ENCODE measurements around the gene MET. TPM values are rescaled to one million over a fixed set of nuclear protein-coding genes. Genes with fewer than 3 reads are reported as not detected.

Gene MET
- total RNA-seq, 2 experiments from 2014 or later, result not detected

DNA sequence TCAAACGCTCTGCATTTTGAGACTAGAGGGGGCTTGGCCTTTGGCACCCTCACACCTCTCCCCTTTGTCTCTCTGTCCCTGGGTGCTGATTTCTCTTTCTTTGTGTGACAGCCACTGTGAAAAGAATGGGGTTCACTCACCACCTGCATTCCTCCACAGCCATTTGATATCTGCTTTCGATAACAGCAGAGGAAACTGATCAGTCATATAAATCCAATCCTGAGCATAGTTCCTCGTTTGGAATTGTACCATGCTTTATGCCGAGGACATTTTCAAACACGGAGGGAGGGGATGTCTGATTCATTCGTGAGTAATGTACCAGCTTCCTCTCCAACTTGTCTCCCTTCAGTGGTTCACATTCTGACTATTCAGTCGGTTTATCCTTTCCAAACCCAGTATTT is 15.8 kb downstream of the MET start:
- POLR2A ChIA-PET, result no interaction called here
- no peaks in the 10 kb centered on the region for H3K4me1 Mint-ChIP-seq (ENCODE audit: low read depth)
- ATAC-seq (no peak), DNase-seq (no peak)
- H3K4me3 Mint-ChIP-seq, result no peak overlapping the region
- no peaks in the 10 kb centered on the region for H3K36me3 Mint-ChIP-seq (ENCODE audit: low read depth)
- H3K27me3 Mint-ChIP-seq (ENCODE audit: low read depth), result peaks cover 7% of the 10 kb centered on the region
- CTCF ChIA-PET, result no interaction called here
- H3K9me3 Mint-ChIP-seq (ENCODE audit: insufficient read depth), result no peaks in the 10 kb centered on the region
- H3K27ac Mint-ChIP-seq, result no peak overlapping the region

- Mint-ChIP-seq H3K27ac (no peak overlapping the region), H3K4me3 (no peak overlapping the region), H3K4me1 (ENCODE audit: low read depth) (no peaks in the 10 kb centered on the region), H3K9me3 (ENCODE audit: insufficient read depth) (no peaks in the 10 kb centered on the region), H3K36me3 (ENCODE audit: low read depth) (no peaks in the 10 kb centered on the region), H3K27me3 (ENCODE audit: low read depth) (peaks cover 3% of the 10 kb centered on the region)
- ATAC-seq, result no peak
- CTCF ChIA-PET, result no interaction called here
- POLR2A ChIA-PET, result no interaction called here
- no peak for DNase-seq
These were observed 17.8 kb downstream of the MET start for GRCh38 chr7:116689790-116690259.

GRCh38 chr7:116691664-116692063 is 19.7 kb downstream of the MET start:
- ChIA-PET POLR2A (no interaction called here), CTCF (no interaction called here)
- Mint-ChIP-seq H3K4me1 (ENCODE audit: low read depth) (no peaks in the 10 kb centered on the region), H3K9me3 (ENCODE audit: insufficient read depth) (no peaks in the 10 kb centered on the region), H3K4me3 (no peak overlapping the region), H3K36me3 (ENCODE audit: low read depth) (no peaks in the 10 kb centered on the region), H3K27ac (no peak overlapping the region), H3K27me3 (ENCODE audit: low read depth) (peaks cover 4% of the 10 kb centered on the region)
- DNase-seq (no peak), ATAC-seq (no peak)

GRCh38 chr7:116692401-116693308 is 20.7 kb downstream of the MET start:
- H3K27me3 Mint-ChIP-seq (ENCODE audit: low read depth), result peaks cover 4% of the 10 kb centered on the region
- no peak overlapping the region for H3K4me3 Mint-ChIP-seq
- ATAC-seq (no peak), DNase-seq (no peak)
- no peaks in the 10 kb centered on the region for H3K36me3 Mint-ChIP-seq (ENCODE audit: low read depth)
- CTCF ChIA-PET, result no interaction called here
- POLR2A ChIA-PET, result no interaction called here
- no peaks in the 10 kb centered on the region for H3K4me1 Mint-ChIP-seq (ENCODE audit: low read depth)
- no peak overlapping the region for H3K27ac Mint-ChIP-seq
- no peaks in the 10 kb centered on the region for H3K9me3 Mint-ChIP-seq (ENCODE audit: insufficient read depth)

DNA sequence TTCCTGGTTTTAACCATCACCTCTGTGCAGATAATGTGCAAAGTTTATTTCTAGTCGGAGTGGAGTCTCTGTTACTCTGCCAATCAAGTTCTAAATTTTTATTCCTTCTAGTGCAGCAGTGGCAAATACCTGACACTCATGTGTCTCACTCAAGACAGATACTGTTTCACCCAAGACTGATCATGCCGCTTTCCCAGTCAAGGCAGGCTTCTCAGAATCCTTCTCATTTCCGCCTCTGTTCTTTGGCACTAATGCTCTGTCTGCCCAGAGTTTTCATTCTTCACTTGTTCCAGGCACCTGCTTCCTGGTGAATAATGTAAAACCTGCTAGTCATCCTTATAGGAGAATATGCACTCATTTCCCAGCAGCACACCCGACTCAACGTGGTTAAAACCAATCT is 24.7 kb downstream of the MET start:
- Mint-ChIP-seq H3K27me3 (ENCODE audit: low read depth) (peaks cover 9% of the 10 kb centered on the region), H3K4me3 (no peak overlapping the region), H3K4me1 (ENCODE audit: low read depth) (no peaks in the 10 kb centered on the region), H3K9me3 (ENCODE audit: insufficient read depth) (no peaks in the 10 kb centered on the region), H3K36me3 (ENCODE audit: low read depth) (no peaks in the 10 kb centered on the region), H3K27ac (no peak overlapping the region)
- DNase-seq, result no peak
- CTCF ChIA-PET, result no interaction called here
- no peak for ATAC-seq
- POLR2A ChIA-PET, result no interaction called here

DNA sequence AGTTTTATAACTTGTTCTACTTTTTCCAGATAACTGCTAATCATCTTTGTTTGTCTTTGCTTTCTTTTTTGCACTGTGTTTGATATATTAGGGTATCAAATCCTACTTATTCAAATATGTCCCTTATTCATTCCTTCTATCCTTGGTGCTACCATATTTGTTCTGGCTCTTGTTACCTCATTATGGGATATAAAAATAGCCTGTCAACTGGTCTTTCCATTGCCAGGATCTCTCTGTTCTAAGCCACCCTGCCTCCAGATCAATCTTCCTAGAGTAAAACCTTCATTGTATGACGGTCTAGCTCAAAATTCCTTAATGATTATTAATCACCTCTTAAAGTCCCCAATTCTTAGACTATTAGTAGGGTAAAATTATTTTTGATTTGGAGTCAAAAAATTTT is 25.2 kb downstream of the MET start:
- ATAC-seq, result no peak
- Mint-ChIP-seq H3K9me3 (ENCODE audit: insufficient read depth) (no peaks in the 10 kb centered on the region), H3K27me3 (ENCODE audit: low read depth) (peaks cover 9% of the 10 kb centered on the region), H3K4me3 (no peak overlapping the region), H3K27ac (no peak overlapping the region), H3K36me3 (ENCODE audit: low read depth) (no peaks in the 10 kb centered on the region), H3K4me1 (ENCODE audit: low read depth) (no peaks in the 10 kb centered on the region)
- ChIA-PET POLR2A (no interaction called here), CTCF (no interaction called here)
- no peak for DNase-seq

- no peaks in the 10 kb centered on the region for H3K36me3 Mint-ChIP-seq (ENCODE audit: low read depth)
- no peak for DNase-seq
- H3K9me3 Mint-ChIP-seq (ENCODE audit: insufficient read depth), result no peaks in the 10 kb centered on the region
- H3K27me3 Mint-ChIP-seq (ENCODE audit: low read depth), result peaks cover 10% of the 10 kb centered on the region
- ATAC-seq, result no peak
- H3K4me3 Mint-ChIP-seq, result no peak overlapping the region
- ChIA-PET POLR2A (no interaction called here), CTCF (no interaction called here)
- H3K4me1 Mint-ChIP-seq (ENCODE audit: low read depth), result no peaks in the 10 kb centered on the region
- no peak overlapping the region for H3K27ac Mint-ChIP-seq
These were observed 25.8 kb downstream of the MET start for GRCh38 chr7:116697761-116698160.

DNA sequence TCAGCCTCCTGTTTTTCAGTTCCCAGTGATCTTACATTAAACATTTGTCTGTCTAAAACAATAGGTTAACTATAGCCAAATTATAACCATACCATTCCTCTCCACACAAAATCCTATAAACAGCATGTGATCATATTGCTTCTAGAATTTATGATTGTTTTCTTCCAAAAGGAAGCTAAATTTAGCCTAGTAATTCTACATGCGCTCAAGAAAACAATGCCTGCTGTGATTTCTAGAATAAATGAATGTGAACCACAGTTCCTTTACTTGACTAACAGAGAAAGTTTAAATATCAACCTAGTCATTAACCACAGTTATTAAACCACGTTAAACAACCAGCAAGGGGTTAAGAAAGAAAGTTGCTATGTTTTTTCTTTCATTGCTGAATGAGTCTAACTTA is 26.4 kb downstream of the MET start:
- CTCF ChIA-PET, result no interaction called here
- no peak overlapping the region for H3K27ac Mint-ChIP-seq
- DNase-seq (no peak), ATAC-seq (no peak)
- H3K4me3 Mint-ChIP-seq, result no peak overlapping the region
- H3K36me3 Mint-ChIP-seq (ENCODE audit: low read depth), result no peaks in the 10 kb centered on the region
- H3K9me3 Mint-ChIP-seq (ENCODE audit: insufficient read depth), result no peaks in the 10 kb centered on the region
- H3K4me1 Mint-ChIP-seq (ENCODE audit: low read depth), result no peaks in the 10 kb centered on the region
- H3K27me3 Mint-ChIP-seq (ENCODE audit: low read depth), result peaks cover 13% of the 10 kb centered on the region
- POLR2A ChIA-PET, result no interaction called here

DNA sequence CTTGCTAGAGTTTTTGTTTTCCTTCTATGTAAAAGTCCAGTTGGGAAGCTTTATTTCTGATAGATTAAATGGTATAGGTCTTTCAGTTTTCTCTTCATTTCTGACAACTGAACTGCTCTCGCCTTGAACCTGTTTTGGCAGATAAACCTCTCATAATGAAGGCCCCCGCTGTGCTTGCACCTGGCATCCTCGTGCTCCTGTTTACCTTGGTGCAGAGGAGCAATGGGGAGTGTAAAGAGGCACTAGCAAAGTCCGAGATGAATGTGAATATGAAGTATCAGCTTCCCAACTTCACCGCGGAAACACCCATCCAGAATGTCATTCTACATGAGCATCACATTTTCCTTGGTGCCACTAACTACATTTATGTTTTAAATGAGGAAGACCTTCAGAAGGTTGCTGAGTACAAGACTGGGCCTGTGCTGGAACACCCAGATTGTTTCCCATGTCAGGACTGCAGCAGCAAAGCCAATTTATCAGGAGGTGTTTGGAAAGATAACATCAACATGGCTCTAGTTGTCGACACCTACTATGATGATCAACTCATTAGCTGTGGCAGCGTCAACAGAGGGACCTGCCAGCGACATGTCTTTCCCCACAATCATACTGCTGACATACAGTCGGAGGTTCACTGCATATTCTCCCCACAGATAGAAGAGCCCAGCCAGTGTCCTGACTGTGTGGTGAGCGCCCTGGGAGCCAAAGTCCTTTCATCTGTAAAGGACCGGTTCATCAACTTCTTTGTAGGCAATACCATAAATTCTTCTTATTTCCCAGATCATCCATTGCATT is 27.1 kb downstream of the MET start:
- no peak for DNase-seq
- Mint-ChIP-seq H3K4me3 (no peak overlapping the region), H3K9me3 (ENCODE audit: insufficient read depth) (no peaks in the 10 kb centered on the region), H3K4me1 (ENCODE audit: low read depth) (no peaks in the 10 kb centered on the region), H3K36me3 (ENCODE audit: low read depth) (no peaks in the 10 kb centered on the region), H3K27ac (no peak overlapping the region), H3K27me3 (ENCODE audit: low read depth) (peaks cover 13% of the 10 kb centered on the region)
- no peak for ATAC-seq
- ChIA-PET POLR2A (no interaction called here), CTCF (no interaction called here)

GRCh38 chr7:116699722-116700120 is 27.7 kb downstream of the MET start:
- Mint-ChIP-seq H3K27me3 (ENCODE audit: low read depth) (peaks cover 13% of the 10 kb centered on the region), H3K36me3 (ENCODE audit: low read depth) (no peaks in the 10 kb centered on the region), H3K9me3 (ENCODE audit: insufficient read depth) (no peaks in the 10 kb centered on the region), H3K27ac (no peak overlapping the region), H3K4me3 (no peak overlapping the region), H3K4me1 (ENCODE audit: low read depth) (no peaks in the 10 kb centered on the region)
- POLR2A ChIA-PET, result no interaction called here
- DNase-seq (no peak), ATAC-seq (no peak)
- CTCF ChIA-PET, result no interaction called here

GRCh38 chr7:116702046-116702785 is 30.2 kb downstream of the MET start:
- no peaks in the 10 kb centered on the region for H3K36me3 Mint-ChIP-seq (ENCODE audit: low read depth)
- ChIA-PET CTCF (no interaction called here), POLR2A (no interaction called here)
- DNase-seq (no peak), ATAC-seq (no peak)
- H3K4me3 Mint-ChIP-seq, result no peak overlapping the region
- H3K27me3 Mint-ChIP-seq (ENCODE audit: low read depth), result peaks cover 10% of the 10 kb centered on the region
- no peaks in the 10 kb centered on the region for H3K4me1 Mint-ChIP-seq (ENCODE audit: low read depth)
- H3K27ac Mint-ChIP-seq, result no peak overlapping the region
- no peaks in the 10 kb centered on the region for H3K9me3 Mint-ChIP-seq (ENCODE audit: insufficient read depth)

DNA sequence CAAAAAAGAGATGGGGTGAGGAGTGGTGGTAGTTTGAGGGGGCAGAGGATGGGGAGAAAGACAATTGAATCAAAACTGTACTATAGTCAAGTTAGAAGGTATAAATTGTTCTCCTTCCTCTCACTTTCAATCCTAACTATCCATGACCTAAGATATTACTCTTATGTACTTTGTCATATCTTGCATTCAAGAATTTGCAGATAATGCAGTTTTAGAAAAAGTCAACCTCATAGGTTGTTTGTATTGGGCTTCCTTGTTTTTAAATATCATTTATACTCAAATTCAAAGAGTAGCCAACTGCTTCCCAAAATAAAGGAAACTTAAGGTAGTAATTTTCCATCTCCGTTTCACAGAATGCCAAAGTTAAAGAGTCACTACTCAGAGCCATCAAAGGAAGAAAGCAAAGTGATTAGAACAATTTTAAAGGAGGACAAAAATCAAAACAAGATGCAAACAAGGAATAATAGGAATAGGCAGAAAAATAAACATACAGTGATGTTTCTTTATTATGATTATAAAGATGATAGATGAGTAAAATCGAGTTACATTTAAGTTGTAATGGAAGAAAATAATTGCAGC is 32.7 kb downstream of the MET start:
- DNase-seq, result no peak
- Mint-ChIP-seq H3K27me3 (ENCODE audit: low read depth) (peaks cover 8% of the 10 kb centered on the region), H3K36me3 (ENCODE audit: low read depth) (no peaks in the 10 kb centered on the region), H3K4me1 (ENCODE audit: low read depth) (no peaks in the 10 kb centered on the region), H3K27ac (no peak overlapping the region), H3K4me3 (no peak overlapping the region), H3K9me3 (ENCODE audit: insufficient read depth) (no peaks in the 10 kb centered on the region)
- no peak for ATAC-seq
- POLR2A ChIA-PET, result no interaction called here
- CTCF ChIA-PET, result no interaction called here
